Measurements from ENCODE around the gene ZCCHC10. TPM values are rescaled to one million over a fixed set of nuclear protein-coding genes. Genes with fewer than 3 reads are reported as not detected.
"Not testable (repeated sequence)": the region's sequence is repeated elsewhere in the genome, so short reads cannot be mapped to it uniquely, and the experiment has no call there.

ZCCHC10 gene
- total and polyA plus RNA-seq, 11 donors, result 9.9 to 24.1 (median 17.1) TPM

- 58 to 72% (median 63%) methylated on average over 6 of the region's 6 CpGs for WGBS, 4 donors
- TF ChIP-seq CTCF (IDR thresholded peaks at IDR 0.05) (no peak), POLR2A (IDR thresholded peaks at IDR 0.05) (no peak)
- Histone ChIP-seq H3K36me3 (no peaks in the 10 kb centered on the region), H3K4me1 (peaks cover 0 to 6% (median 0%) of the 10 kb centered on the region in 12 donors), H3K4me3 (no peak overlapping the region), H3K27ac (no peak overlapping the region), H3K27me3 (no peaks in the 10 kb centered on the region), H3K9me3 (no peaks in the 10 kb centered on the region)
- DNase-seq (no peak), ATAC-seq (no peak)
- intact Hi-C loops (cut with DNase I), result no loop called here
Measured at GRCh38 chr5:133032852-133033742, 6.7 kb upstream of the ZCCHC10 start.

DNA sequence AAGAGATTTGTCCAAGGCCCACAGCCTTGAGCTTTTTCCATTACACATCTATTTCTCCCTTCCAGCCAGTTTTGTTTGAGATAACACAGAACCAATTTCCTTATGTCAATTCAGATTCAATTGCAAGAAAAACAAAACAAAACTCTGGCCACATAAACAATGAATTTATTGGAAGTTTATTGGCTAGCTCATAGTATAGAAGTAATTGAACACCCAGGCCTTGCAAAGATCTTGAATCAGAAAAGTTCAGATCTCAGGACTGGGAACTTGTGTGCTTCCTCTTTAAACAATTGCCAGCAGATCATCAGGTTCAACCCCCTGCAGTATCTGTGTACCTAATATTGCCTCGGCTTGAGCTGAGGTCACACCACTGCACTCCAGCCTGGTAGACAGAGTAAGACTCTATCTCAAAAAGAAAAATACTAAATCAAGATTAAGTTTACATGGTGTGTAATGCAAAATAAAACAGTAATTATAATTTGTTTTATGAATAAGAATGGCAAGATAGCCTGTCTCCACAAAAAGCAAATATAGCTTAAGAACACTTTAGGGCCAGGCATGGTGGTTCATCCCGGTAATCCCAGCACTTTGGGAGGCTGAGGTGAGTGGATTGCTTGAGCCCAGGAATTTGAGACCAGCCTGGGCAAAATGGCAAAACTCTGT, 4.1 kb upstream of the ZCCHC10 start:
- WGBS, 4 donors, result 67 to 77% (median 72%) methylated on average over 2 of the region's 2 CpGs
- Histone ChIP-seq H3K9me3 (no peaks in the 10 kb centered on the region), H3K36me3 (no peaks in the 10 kb centered on the region), H3K4me3 (no peak overlapping the region), H3K27ac (no peak overlapping the region), H3K4me1 (peaks cover 0 to 14% (median 3%) of the 10 kb centered on the region in 12 donors), H3K27me3 (no peaks in the 10 kb centered on the region)
- TF ChIP-seq CTCF (IDR thresholded peaks at IDR 0.05) (no peak), POLR2A (IDR thresholded peaks at IDR 0.05) (no peak)
- DNase-seq, result no peak
- no peak for ATAC-seq
- intact Hi-C loops (cut with DNase I), result no loop called here

DNA sequence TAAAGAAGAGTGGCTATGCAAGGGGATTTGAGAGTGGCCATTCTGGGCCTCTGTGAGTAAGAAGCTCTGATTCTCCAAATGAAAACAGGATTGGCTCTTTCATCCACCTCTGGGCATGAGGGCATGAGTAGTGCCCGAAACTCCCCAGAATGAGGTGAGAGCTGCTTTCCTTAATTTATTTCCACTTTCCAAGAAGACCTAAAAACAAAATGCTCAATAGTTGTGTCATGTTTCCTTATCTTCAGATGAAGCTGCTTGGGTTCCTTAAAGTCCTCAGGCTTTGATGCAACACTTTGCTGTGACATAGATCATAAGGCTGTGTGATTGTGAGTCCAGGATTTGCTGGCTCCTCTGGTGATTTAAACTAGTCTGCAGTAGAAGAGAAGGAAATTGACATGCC, 3.1 kb upstream of the ZCCHC10 start:
- Histone ChIP-seq H3K9me3 (no peaks in the 10 kb centered on the region), H3K36me3 (peaks cover 0 to under 1% (median 0%) of the 10 kb centered on the region in 9 donors), H3K27me3 (no peaks in the 10 kb centered on the region), H3K4me3 (no peak overlapping the region), H3K27ac (no peak overlapping the region), H3K4me1 (peaks cover 0 to 24% (median 11%) of the 10 kb centered on the region in 12 donors)
- TF ChIP-seq CTCF (IDR thresholded peaks at IDR 0.05), result no peak
- no peak for TF ChIP-seq POLR2A (IDR thresholded peaks at IDR 0.05)
- intact Hi-C loops (cut with DNase I), result loop anchor here in 1 of 10 donors (10.0 kb wide), 1 partner anchor 55 kb away; no protein-coding TSS in a partner anchor
- no peak for ATAC-seq
- no peak for DNase-seq
- 93 to 100% (median 97%) methylated on average over 1 of the region's 1 CpG for WGBS, 4 donors

DNA sequence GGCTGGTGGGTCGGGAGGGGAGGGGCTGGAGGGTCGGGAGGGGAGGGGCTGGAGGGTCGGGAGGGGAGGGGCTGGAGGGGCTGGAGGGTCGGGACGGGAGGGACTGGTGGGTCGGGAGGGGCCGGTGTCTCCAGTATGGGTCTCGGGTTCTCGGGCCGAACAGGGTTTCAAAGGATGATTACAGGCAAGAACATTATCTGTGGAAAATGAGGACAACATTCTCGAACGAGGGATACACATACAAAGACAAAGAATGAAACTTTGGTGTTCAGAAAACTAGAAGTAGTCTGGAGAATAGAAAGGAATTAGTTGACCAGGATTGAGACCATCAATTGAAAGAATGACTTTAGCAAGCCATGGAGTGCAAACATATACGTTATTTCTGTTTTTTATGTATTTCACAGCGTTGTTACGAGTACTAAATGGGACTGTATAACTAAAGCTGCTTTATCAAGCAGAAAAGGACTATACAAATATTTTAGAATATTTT, 360 bp upstream of the ZCCHC10 start:
- Histone ChIP-seq H3K4me3 (peak overlapping the region in 11 of 12 donors; percentile 69 to 98 (median 84)), H3K36me3 (peaks cover 0 to 20% (median 7%) of the 10 kb centered on the region in 9 donors), H3K9me3 (no peaks in the 10 kb centered on the region), H3K27me3 (no peaks in the 10 kb centered on the region), H3K4me1 (peaks cover 0 to 24% (median 11%) of the 10 kb centered on the region in 12 donors), H3K27ac (peak overlapping the region in 11 of 12 donors; percentile 22 to 97 (median 92))
- intact Hi-C loops (cut with DNase I), result loop anchor here in 3 of 10 donors (1.0 to 10.0 kb wide), 3 partner anchors 24 to 63 kb away; partner anchors contain the start of gene AFF4 (in 2 of the 3)
- ATAC-seq, result no peak
- WGBS, 4 donors, result 8 to 14% (median 11%) methylated on average over 15 of the region's 15 CpGs
- DNase-seq, result no peak
- TF ChIP-seq CTCF (IDR thresholded peaks at IDR 0.05), result no peak
- no peak for TF ChIP-seq POLR2A (IDR thresholded peaks at IDR 0.05)

DNA sequence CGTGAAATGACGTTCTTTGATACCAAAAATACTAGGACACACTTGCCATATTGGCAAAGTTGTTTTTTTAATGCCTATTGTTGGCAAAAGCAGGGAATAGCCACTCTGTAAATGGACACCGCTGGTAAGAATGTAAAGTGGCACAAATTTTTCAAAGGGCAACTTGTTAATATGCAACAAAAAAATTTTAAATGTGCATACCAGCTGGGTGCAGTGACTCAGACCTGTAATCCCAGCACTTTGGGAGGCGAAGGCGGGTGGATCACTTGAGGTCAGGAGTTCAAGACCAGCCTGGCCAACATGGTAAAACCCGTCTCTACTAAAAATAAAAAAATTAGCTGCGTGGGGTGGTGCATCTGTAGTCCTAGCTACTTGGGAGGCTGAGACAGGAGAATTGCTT, 6.9 kb downstream of the ZCCHC10 start:
- 93 to 95% (median 95%) methylated on average over 7 of the region's 7 CpGs for WGBS, 4 donors
- H3K27me3 ChIP-seq; ATAC-seq; intact Hi-C loops (cut with DNase I); H3K4me1 ChIP-seq; DNase-seq; H3K27ac ChIP-seq; H3K4me3 ChIP-seq; H3K9me3 ChIP-seq: not testable (repeated sequence)
- H3K36me3 ChIP-seq, result peaks cover 0 to 58% (median 38%) of the 10 kb centered on the region in 9 donors
